ENCODE data around the gene BMF. TPM values are rescaled to one million over a fixed set of nuclear protein-coding genes. Genes with fewer than 3 reads are reported as not detected.

Gene BMF
- total RNA-seq, 2 donors from 2014 or later, result 8.8 to 19.0 TPM

DNA sequence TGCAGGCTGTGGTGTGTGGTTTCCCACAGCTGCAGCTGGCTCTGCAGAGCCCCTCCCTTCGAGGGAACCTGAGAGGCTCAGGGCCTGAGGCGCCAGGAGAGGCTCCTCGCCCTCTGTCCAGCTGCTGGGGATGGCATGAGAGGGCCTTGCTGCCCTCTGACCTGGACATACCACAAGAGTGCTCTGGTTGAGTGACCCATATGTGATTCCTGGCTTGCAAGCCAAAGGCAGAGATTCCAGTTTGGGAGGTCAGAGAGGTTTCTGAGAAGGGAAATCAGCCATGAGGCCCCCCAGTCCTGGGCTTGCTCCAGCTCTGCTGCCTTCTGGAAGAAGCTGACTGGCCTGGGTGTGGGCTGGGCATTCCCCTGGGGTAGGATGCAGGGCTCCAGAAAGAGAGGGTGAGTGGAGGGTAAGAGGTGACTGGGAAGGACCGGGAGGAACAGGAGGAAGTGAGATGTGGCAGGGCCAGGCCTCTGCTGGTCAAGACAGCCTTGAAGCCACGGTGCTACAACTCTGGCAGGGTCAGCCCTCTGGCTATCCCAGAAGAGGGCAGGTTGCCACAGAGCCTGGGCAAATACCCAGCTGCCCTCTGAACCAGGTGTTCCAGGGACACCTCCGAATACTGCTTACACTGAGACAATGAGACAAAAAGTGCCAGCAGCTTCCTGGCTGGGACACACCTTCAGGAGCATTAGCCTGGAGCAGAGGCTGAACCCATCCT lies 53.7 kb downstream of the BMF start:
- Histone ChIP-seq H3K4me1 (replicated peaks) (no peaks in the 10 kb centered on the region), H3K27ac (no peak overlapping the region), H3K27me3 (replicated peaks; ENCODE audit: insufficient read depth) (no peaks in the 10 kb centered on the region), H3K36me3 (no peaks in the 10 kb centered on the region), H3K9me3 (no peaks in the 10 kb centered on the region), H3K4me3 (no peak overlapping the region)
- TF ChIP-seq POLR2AphosphoS5 (IDR thresholded peaks at IDR 0.05) (no peak), POLR2A (IDR thresholded peaks at IDR 0.05) (no peak)
- TF ChIP-seq, protein P1, sequence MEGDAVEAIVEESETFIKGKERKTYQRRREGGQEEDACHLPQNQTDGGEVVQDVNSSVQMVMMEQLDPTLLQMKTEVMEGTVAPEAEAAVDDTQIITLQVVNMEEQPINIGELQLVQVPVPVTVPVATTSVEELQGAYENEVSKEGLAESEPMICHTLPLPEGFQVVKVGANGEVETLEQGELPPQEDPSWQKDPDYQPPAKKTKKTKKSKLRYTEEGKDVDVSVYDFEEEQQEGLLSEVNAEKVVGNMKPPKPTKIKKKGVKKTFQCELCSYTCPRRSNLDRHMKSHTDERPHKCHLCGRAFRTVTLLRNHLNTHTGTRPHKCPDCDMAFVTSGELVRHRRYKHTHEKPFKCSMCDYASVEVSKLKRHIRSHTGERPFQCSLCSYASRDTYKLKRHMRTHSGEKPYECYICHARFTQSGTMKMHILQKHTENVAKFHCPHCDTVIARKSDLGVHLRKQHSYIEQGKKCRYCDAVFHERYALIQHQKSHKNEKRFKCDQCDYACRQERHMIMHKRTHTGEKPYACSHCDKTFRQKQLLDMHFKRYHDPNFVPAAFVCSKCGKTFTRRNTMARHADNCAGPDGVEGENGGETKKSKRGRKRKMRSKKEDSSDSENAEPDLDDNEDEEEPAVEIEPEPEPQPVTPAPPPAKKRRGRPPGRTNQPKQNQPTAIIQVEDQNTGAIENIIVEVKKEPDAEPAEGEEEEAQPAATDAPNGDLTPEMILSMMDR (IDR thresholded peaks at IDR 0.05), result no peak
- no peak for DNase-seq (ENCODE audit: low spot score)
- WGBS, result 50% methylated on average over 6 of the region's 6 CpGs
- intact Hi-C loops (cut with DNase I), result no loop called here

GRCh38 chr15:40054605-40054854 lies 54.1 kb downstream of the BMF start:
- Histone ChIP-seq H3K4me3 (no peak overlapping the region), H3K27me3 (replicated peaks; ENCODE audit: insufficient read depth) (no peaks in the 10 kb centered on the region), H3K4me1 (replicated peaks) (no peaks in the 10 kb centered on the region), H3K27ac (no peak overlapping the region), H3K36me3 (no peaks in the 10 kb centered on the region), H3K9me3 (no peaks in the 10 kb centered on the region)
- TF ChIP-seq POLR2AphosphoS5 (IDR thresholded peaks at IDR 0.05) (no peak), POLR2A (IDR thresholded peaks at IDR 0.05) (no peak)
- TF ChIP-seq, protein P1 (IDR thresholded peaks at IDR 0.05), result no peak
- no peak for DNase-seq (ENCODE audit: low spot score)
- intact Hi-C loops (cut with DNase I), result no loop called here
- 96% methylated on average over 3 of the region's 3 CpGs for WGBS

DNA sequence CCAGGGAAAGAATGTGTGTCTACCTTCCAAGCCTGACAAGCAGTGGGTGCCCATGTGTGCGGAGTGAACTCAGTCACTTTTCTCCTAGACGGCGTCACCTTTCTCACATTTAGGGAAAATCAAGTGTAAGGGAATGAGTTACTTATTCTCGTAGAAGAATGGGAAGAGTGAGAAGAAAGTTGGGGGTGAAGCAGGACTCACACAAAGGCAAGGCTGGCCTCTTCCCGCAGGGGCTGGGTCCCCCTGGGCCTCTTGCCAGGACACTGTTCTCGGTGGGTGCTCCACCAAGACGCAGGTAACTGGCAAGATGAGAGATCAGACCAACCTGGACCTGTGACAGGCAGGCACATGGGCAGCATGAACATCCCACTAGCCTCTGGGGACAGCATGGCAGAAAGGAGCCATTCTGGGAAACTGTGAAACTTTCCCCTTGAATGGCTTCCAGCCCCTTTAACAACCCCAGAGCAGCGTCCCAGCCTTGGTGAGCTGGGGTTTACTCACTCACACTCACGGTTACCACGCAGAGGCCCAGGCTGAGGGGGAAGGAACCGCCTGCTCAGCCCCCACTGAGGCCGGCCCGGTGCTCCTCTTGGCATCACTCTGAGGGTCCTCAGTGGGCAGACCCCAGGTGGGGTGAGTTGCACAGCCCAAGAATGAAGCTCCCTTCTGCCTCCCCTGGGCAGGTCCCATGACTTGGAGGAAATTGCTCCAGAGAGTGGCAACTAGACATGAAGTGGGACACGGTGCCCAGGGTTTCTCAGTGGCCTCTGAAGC lies 54.7 kb downstream of the BMF start:
- Histone ChIP-seq H3K27ac (no peak overlapping the region), H3K4me3 (no peak overlapping the region), H3K27me3 (replicated peaks; ENCODE audit: insufficient read depth) (no peaks in the 10 kb centered on the region), H3K4me1 (replicated peaks) (no peaks in the 10 kb centered on the region), H3K9me3 (no peaks in the 10 kb centered on the region), H3K36me3 (no peaks in the 10 kb centered on the region)
- TF ChIP-seq, protein P1 (IDR thresholded peaks at IDR 0.05), result no peak
- TF ChIP-seq POLR2A (IDR thresholded peaks at IDR 0.05) (no peak), POLR2AphosphoS5 (IDR thresholded peaks at IDR 0.05) (no peak)
- WGBS, result 89% methylated on average over 14 of the region's 14 CpGs
- intact Hi-C loops (cut with DNase I), result no loop called here
- DNase-seq (ENCODE audit: low spot score), result no peak

DNA sequence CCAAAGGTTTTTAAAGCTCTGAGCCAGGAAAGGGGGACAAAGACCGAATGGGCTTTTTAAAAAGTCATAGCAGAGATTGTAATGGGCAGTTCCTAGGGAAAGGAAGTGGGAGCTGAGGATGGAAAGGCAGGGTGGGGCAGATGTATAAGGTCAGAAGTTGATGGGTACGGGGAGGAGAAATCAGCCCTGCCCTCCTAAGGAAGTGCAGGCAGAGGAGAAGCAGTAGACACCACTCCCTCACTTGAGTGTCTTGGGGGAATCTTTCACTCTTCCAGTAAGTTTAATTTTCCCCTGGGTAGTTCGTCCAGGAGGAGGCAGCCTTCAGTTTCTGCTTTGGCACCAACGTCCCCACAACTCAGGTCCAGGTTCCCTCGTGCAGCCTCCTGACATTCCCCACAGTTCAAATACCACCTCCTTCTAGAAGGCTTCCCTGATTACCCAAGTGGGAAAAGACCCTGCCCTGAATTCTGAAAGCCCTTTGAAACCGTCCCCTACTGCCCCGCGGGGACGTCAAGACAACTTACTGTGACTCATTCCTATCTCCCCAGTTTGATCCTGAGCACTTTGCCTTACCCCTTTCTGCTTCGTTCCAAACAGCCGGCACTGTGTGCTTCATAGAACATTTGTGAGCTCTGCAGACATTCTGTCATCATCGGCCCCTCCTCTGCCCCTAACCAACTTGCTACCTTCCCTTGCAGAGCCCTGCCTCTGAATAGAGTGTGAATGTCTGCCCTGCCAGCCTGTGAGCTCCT lies 55.4 kb downstream of the BMF start:
- Histone ChIP-seq H3K9me3 (no peaks in the 10 kb centered on the region), H3K4me1 (replicated peaks) (no peaks in the 10 kb centered on the region), H3K36me3 (no peaks in the 10 kb centered on the region), H3K27ac (no peak overlapping the region), H3K27me3 (replicated peaks; ENCODE audit: insufficient read depth) (no peaks in the 10 kb centered on the region), H3K4me3 (no peak overlapping the region)
- no peak for TF ChIP-seq POLR2AphosphoS5 (IDR thresholded peaks at IDR 0.05)
- TF ChIP-seq, protein P1 (IDR thresholded peaks at IDR 0.05), result no peak
- no peak for TF ChIP-seq POLR2A (IDR thresholded peaks at IDR 0.05)
- no peak for DNase-seq (ENCODE audit: low spot score)
- 84% methylated on average over 12 of the region's 12 CpGs for WGBS
- intact Hi-C loops (cut with DNase I), result no loop called here

Measured in prostate gland (tissue), 2 donors.